Stimulated activated CD8-positive, alpha-beta memory T cell treated with anti-CD3 and anti-CD28 coated beads, Interleukin-2, amount 100 ng/mL, for 48 hours (primary cell): Measurements from ENCODE around the gene DPYD.

Experiments
- DNase-seq, 2 donors: peaks; one replicate each; pipeline ENCODE4 v3.0.0-alpha.2; 2020; ENCODE audit warnings: low read depth in 2 of 2

DPYD gene

GRCh38 chr1:97837161-97837560 is 83.7 kb downstream of the DPYD start:
- no peak for DNase-seq

- DNase-seq = no peak
These were observed 85.9 kb downstream of the DPYD start for GRCh38 chr1:97834899-97835298.

- no peak for DNase-seq
These were observed 87.0 kb downstream of the DPYD start for GRCh38 chr1:97833881-97834280.

GRCh38 chr1:97832481-97832880 is 88.4 kb downstream of the DPYD start:
- DNase-seq = no peak

GRCh38 chr1:97827887-97828286 is 92.9 kb downstream of the DPYD start:
- no peak for DNase-seq

- DNase-seq = no peak
These were observed 94.0 kb downstream of the DPYD start for GRCh38 chr1:97826820-97827219.

- DNase-seq = no peak
These were observed 96.2 kb downstream of the DPYD start for GRCh38 chr1:97824624-97825023.

- DNase-seq = no peak
These were observed 96.6 kb downstream of the DPYD start for GRCh38 chr1:97824200-97824599.

GRCh38 chr1:97820470-97821188 is 100.2 kb downstream of the DPYD start:
- no peak for DNase-seq

- DNase-seq = no peak
These were observed 103.9 kb downstream of the DPYD start for GRCh38 chr1:97816927-97817326.

GRCh38 chr1:97814804-97815203 is 106.0 kb downstream of the DPYD start:
- no peak for DNase-seq

GRCh38 chr1:97814121-97814520 is 106.7 kb downstream of the DPYD start:
- DNase-seq = no peak

GRCh38 chr1:97812076-97812475 is 108.8 kb downstream of the DPYD start:
- DNase-seq = no peak

GRCh38 chr1:97806996-97807520 is 113.8 kb downstream of the DPYD start:
- no peak for DNase-seq

- no peak for DNase-seq
These were observed 114.5 kb downstream of the DPYD start for GRCh38 chr1:97806326-97806725.

- no peak for DNase-seq
These were observed 115.7 kb downstream of the DPYD start for GRCh38 chr1:97805093-97805492.

- no peak for DNase-seq
These were observed 117.8 kb downstream of the DPYD start for GRCh38 chr1:97803026-97803425.

- no peak for DNase-seq
These were observed 118.8 kb downstream of the DPYD start for GRCh38 chr1:97802011-97802410.

- DNase-seq = no peak
These were observed 123.2 kb downstream of the DPYD start for GRCh38 chr1:97797403-97798183.

GRCh38 chr1:97796711-97797110 is 124.1 kb downstream of the DPYD start:
- DNase-seq = no peak

- no peak for DNase-seq
These were observed 128.2 kb downstream of the DPYD start for GRCh38 chr1:97792655-97793054.

- DNase-seq = no peak
These were observed 129.6 kb downstream of the DPYD start for GRCh38 chr1:97791251-97791650.

- DNase-seq = no peak
These were observed 133.6 kb downstream of the DPYD start for GRCh38 chr1:97787231-97787630.
